Thyroid gland (tissue), 4 donors: Measurements from ENCODE around the gene GRB10.

Experiments used
- POLR2A ChIP-seq, 2 donors: fragments of 450-650 bp; IDR thresholded peaks; one replicate each; pipeline ENCODE4 v1.6.1; 2017; ENCODE audit warnings: antibody characterized with exemption in 2 of 2, mild to moderate bottlenecking in 2 of 2, moderate library complexity in 1 of 2
- TF ChIP-seq, protein P1 (sequence below), 6 experiments: fragments of 200-600 bp in 3 of 6; fragments of 450-650 bp in 3 of 6; sonication (generic) in 3 of 6; IDR thresholded peaks; one replicate each; pipeline ENCODE4 v1.5.1; 2016 to 2019; ENCODE audit warnings: antibody characterized with exemption in 6 of 6, mild to moderate bottlenecking in 2 of 6, inconsistent platforms in 1 of 6, moderate library complexity in 1 of 6

DNA sequence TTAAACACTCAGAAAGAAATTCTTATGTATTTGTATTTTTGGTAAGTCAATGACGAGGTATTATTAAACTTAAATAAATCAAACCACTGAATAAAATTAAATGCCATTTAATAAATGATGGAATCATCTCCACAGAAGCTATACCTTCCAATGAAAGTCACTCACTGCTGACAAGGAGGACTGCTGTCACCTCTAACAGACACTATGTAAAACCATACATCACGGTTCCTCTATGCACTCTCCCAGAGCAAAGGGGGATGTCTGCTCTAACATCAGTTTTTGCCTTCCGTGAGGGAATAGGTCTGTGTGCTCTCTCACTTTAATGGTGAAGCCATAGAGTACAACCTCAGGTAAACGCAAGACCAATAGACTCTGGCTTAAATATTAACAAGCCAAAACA, 117.8 kb downstream of the GRB10 start:
- TF ChIP-seq, protein P1, sequence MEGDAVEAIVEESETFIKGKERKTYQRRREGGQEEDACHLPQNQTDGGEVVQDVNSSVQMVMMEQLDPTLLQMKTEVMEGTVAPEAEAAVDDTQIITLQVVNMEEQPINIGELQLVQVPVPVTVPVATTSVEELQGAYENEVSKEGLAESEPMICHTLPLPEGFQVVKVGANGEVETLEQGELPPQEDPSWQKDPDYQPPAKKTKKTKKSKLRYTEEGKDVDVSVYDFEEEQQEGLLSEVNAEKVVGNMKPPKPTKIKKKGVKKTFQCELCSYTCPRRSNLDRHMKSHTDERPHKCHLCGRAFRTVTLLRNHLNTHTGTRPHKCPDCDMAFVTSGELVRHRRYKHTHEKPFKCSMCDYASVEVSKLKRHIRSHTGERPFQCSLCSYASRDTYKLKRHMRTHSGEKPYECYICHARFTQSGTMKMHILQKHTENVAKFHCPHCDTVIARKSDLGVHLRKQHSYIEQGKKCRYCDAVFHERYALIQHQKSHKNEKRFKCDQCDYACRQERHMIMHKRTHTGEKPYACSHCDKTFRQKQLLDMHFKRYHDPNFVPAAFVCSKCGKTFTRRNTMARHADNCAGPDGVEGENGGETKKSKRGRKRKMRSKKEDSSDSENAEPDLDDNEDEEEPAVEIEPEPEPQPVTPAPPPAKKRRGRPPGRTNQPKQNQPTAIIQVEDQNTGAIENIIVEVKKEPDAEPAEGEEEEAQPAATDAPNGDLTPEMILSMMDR (IDR thresholded peaks at IDR 0.05) = no peak
- no peak for TF ChIP-seq POLR2A (IDR thresholded peaks at IDR 0.05)
